Measurements from ENCODE around the gene SMG1. TPM values are rescaled to one million over a fixed set of nuclear protein-coding genes. Genes with fewer than 3 reads are reported as not detected.
A peak's percentile ranks its signal among the peaks of the same experiment; 100 is the strongest.

The SMG1 gene
- total RNA-seq, 1 donor from 2014 or later: 134 TPM

DNA sequence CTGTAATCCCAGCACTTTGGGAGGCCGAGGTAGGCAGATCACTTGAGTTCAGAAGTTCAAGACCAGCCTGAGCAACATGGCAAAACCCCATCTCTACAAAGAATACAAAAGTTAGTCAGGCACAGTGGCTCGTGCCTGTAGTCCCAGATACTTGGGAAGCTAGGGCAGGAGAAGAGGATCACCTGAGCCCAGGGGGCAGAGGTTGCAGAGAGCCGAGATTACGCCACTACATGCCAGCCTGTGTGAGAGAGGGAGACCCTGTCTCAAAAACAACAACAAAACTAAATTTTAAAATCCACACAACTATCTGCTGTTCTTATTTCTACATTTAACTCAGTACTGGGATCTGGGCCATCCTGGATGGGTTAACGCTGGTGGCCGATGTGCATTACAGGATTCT, 83.6 kb downstream of the SMG1 start:
- DNase-seq: no peak

DNA sequence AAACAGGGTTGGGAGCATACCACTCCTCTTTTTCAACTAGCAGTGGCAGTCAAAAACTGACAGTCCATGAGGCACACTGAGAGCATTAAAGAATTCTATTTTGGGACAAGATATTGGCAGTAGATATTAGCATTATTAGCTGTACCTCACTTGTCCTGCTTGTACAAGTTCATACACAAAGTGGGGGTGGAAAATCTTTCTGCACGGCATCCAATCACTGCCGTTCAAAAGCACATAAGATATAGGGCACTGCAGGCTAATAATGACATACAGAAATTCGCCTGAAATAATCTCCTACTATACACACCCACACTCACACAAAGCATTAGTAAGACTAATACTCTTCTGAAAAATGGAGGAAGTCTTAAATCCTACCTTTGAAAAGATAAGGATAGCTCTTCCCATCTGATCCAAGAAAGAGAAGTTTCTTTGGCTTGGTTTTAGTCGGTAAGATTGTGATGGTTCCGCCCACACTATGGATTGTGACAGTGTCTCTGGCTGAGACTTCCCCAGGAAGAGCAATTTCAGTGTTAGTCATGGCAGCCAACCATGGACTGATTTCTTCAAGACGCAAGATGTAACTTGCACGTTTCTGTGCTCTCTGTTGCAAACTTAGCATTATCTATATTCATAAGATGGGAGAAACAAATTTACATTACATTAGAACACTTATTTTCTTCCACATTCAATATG, 84.2 kb downstream of the SMG1 start:
- DNase-seq: no peak

DNA sequence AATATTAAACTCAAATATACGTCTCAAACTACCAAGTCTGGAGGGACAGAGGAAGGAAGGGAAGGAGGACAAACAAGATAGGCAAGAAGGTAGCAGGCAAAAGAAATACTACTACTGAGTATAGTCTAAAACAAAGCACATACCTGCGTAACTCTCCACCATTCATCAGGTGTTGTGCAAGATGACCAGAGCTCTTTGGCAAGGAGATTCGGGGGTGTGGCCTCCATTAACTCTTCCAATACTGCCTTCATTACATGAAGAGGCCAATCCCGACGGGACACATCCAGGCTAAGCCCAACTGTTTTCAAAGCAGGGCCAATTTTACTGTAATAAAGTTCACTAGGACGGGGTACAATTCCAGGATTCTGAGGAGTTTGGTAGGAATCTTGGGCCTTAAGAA, 86.7 kb downstream of the SMG1 start:
- no peak for DNase-seq

- DNase-seq: no peak
Measured at GRCh38 chr16:18836702-18837101, 89.5 kb downstream of the SMG1 start.

DNA sequence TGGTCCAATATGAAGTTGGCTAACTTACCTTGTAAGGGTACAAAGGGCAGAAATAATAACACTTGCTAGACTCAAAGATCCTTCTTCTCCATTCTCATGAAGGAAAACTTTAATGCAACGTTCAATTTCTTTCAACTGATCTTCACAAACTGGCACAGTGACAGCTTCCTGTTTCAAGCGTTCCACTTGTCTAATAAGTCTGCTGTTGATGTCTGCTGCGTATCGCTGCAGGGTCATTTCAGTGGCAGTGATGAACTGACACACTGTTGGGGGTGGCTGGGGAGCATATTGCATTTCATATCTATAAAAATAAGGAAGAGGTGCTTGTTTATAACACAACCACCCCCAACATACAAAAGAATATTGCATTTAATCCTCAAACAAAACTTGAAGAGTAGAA, 91.3 kb downstream of the SMG1 start:
- DNase-seq: no peak

DNA sequence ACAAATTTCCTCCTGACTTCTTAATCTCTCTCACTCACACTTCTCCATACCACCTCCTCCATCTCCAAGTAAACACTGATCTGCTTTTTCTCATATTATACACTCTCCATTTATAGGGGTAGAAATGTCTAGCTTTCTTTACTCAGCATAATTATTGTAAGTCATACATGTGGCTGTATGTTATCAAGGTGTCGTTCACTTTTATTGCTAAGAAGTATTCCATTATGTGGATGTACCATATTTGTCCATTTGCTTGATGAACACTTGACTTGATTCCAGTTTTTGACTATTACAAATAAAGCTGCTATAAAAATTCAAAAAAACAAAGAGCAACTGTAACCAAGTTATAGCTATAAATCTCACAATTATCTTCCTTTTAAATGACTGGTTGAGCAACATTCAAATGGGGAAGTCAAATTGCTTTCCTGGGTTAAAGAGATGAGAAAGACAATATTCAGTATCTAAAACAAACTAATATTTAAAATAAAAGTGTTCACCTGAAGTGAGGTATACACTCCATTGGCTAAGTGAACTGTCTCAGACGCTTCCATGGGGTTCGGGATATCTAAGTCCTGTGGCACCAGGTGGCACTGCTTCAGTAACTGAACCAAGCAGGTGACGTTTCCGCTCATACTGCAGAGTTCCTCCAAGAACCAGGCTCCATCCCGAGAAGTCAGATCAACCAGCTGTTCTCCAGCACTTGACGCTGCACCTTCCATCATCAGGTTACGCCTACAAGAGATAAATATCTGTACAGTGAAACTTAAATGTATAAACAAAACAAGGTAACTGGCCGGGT, 92.3 kb downstream of the SMG1 start:
- DNase-seq: no peak

DNA sequence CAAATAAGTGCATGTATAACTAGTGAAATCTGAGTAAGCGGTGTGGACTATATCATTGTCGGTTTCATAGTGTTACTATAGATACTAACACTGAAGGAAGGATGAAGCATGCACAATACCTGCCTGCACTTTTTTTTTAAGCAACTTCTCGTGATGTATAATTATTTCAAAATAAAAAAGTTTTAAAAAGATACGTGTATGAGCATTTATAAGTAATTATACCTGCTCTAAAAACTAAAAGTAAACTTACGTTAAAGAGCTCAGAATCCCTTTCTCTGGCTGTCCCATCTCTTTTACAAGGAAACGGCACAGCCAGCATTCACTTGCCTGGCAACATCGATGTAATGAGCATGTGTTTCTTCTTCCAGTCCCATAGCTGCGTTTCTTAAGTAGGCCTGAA, 93.6 kb downstream of the SMG1 start:
- DNase-seq: no peak

DNA sequence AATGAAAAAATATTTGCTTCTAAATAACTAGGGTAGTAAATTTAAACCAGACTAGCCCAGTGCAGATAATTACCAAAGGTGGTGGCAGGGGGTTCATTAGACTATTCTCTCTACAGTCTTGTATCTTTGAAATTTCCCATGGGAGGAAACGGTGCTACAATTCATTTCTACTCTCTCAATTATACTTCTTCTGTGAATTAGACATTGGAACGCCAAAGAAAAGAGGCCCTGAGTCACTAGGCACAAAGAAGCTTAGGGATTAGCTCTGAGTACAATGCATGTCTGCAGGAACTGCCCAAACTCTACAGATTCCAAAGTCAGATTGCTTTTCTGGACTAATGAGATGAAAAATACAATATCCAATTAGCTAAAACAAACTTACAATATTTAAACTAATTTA, 94.2 kb downstream of the SMG1 start:
- DNase-seq: no peak

DNA sequence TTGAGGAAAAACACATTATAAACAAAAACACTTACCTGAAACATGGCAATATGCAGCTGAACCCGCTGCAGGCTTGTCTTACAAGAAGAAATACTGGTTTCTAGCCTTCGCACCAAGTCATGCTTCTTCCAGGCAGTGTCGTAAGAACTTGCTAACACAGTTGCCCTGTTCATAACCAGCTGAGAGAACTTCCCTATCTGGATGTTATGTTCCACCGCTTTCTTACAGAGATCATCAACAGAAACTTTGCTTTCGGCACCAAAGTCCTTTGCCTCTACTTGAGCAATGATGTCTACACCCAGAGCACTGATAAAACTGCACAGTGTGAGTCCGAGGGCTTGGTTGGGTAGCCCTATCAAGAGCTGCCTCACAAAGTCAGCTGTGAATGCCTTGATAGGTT, 97.0 kb downstream of the SMG1 start:
- no peak for DNase-seq

GRCh38 chr16:18827890-18828289, 98.3 kb downstream of the SMG1 start:
- DNase-seq: no peak

DNA sequence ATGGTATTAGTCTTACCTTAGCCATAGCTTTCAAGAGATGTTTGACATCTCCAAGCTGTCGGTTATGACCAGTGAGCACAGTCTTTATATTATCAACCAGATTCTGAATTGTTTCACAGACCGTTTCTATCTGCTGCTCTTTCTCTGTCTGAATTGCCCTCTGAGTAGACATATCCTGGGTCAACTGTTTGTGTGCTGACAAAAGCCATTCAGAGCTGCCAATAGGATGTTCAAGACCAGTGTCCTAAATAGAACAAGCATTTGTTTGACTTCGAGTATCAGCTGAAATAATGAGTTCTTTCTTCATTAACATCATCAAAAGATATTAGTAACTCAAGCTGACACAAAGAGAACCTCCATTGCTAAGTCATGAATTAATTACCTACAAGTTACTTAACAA, 109.9 kb downstream of the SMG1 start:
- DNase-seq: no peak

GRCh38 chr16:18811925-18812324, 114.3 kb downstream of the SMG1 start:
- no peak for DNase-seq

- DNase-seq: no peak
Measured at GRCh38 chr16:18809165-18809564, 117.0 kb downstream of the SMG1 start.

DNA sequence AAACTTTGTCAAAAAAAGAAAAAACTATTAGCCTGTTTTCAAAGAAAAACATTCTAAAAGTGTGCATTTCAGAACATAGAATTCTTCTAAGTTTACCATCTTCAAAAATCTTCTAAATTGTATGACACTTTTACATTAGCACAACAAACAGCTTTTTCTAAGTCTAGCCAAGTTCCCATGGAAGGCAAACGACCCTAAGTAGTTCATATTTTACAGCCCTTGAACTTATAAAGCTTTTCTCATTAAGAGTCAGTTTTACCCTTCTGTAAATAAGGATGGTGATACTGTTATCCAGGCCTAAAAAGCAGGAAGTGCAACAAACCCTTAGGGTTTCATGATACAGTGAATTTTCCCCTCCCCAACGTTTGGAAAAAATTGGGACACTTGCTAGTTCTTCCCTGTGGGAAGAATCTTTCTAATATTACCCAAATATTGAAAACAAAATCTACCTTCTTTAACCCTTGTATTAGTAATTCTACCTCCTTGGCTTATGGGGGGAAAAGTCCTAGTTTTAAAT, 120.9 kb downstream of the SMG1 start:
- no peak for DNase-seq

DNA sequence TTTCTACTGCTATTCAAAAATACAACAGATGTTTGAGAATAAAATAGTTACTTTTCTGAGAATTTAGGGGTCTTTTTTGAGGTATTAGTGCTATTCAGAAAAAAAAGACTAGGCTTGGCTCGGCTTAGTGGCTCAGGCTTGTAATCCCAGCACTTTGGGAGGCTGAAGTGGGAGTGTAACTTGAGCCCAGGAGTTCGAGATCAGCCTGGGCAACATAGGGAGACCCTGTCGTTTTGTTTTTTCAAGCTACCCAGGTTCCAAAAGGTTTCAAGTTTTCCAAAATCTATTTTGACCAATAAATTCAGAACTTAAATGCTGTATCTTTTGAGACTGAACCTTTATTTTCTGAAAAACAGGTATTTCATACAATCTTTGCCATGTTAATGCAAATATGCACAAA, 121.7 kb downstream of the SMG1 start:
- DNase-seq: no peak

- DNase-seq: no peak
Measured at GRCh38 chr16:18803569-18804462, 122.4 kb downstream of the SMG1 start.

DNA sequence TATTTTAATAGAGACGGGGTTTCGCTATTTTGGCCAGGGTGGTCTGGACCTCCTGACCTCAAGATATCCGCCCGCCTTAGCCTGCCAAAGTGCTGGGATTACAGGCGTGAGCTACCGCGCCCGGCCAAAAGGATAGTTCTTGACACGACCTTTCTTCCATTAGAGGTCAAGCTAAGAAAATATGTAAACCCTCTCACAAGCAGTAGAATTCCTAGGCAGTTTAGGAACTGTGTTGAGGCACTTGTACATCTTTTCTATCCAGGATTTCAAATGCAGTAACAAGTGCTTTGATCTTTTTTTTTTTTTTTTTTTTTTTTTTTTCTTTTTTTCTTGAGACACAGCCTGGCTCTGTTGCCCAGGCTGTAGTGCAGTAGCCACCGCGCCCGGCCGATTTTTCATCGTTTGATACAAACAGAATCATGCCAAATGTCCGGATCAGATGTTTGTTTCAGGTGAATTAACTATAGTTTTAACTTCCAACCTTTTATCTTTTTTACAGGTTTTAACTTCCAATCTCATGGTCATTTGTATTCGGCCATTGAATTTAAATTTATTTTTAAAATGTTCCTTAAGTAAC, 123.4 kb downstream of the SMG1 start:
- no peak for DNase-seq

GRCh38 chr16:18801145-18801972, 124.8 kb downstream of the SMG1 start, which contains the start of gene ARL6IP1:
Gene ARL6IP1 (minus strand): TSS chr16:18801549. CDS start chr16:18801466, 83 bp downstream.
- peak; percentile 100 for DNase-seq

GRCh38 chr16:18800775-18801144, 125.4 kb downstream of the SMG1 start:
- DNase-seq: peak; percentile 35

DNA sequence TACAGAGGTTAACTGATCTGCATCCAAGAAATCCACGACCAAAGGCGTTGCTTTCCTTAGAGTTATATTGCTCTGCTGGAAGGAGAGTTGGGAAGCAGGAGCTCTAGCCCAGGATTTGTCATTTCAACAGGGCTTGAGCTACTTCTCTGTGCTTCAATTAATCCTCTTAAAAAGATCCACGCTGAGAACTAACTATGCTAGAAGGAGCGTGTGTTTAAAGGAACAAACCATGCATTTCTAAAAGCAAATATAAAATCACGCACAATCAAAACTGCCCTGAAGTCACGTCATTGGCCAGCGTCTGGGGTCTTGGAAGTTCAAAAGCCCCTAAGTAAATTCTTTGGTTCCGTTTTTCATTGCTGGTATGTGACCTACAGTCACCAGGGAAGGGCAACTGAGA, 125.9 kb downstream of the SMG1 start:
- no peak for DNase-seq

- no peak for DNase-seq
Measured at GRCh38 chr16:18799500-18799899, 126.7 kb downstream of the SMG1 start.
